Fibroblast of mammary gland (primary cell): Measurements from ENCODE around the gene MTMR10.

ENCODE experiments used
- DNase-seq: peaks from one replicate; pipeline ENCODE4 v3.0.0-alpha.2; 2010; ENCODE audit warnings: low read depth
- H3K4me3 ChIP-seq: 2 replicates; pipeline ENCODE4 v1.5.1; 2011; ENCODE audit warnings: low read depth, mild to moderate bottlenecking, low read length, moderate library complexity; ENCODE audit not compliant: control insufficient read depth
- CTCF ChIP-seq: conservative IDR thresholded peaks from 2 replicates; pipeline ENCODE4 v1.5.1; 2011; ENCODE audit warnings: low read depth, low read length, inconsistent platforms; ENCODE audit not compliant: control insufficient read depth, insufficient read depth

Gene MTMR10

GRCh38 chr15:30895461-30896210 is 95.8 kb downstream of the MTMR10 start:
- DNase-seq, result no peak
- no peak overlapping the region for H3K4me3 ChIP-seq
- no peak for TF ChIP-seq CTCF

DNA sequence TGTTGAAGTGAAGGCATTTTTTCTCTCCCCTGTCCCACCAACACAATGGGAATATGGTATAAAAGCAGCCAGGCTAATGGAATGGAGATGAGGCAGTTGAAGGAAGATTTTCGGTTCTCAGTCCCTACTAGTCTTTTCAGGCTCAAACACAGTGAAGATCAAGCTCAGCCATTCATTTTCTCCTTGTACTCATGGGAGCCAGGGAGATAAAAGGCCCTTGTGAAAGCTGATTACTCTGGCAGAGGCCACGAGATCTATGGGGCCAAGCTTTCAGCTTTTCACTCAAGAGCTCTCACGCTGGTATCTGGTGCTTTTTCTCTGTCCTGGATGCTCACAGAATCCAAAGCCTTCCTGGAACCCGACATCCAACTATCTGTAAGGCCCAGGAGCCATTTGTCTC is 102.2 kb downstream of the MTMR10 start:
- no peak for DNase-seq
- H3K4me3 ChIP-seq, result no peak overlapping the region
- no peak for TF ChIP-seq CTCF
